Progenitor cell of endocrine pancreas (in vitro differentiated cells): ENCODE results near the gene PRKCD. TPM values are rescaled to one million over a fixed set of nuclear protein-coding genes. Genes with fewer than 3 reads are reported as not detected.

ENCODE experiments used
- DNase-seq: peaks from one replicate; pipeline ENCODE4 v3.0.0; 2021; ENCODE audit warnings: low spot score; ENCODE audit not compliant: unreplicated experiment
- H3K27ac Mint-ChIP-seq: 2 replicates; pipeline ENCODE4 v1.8.0; 2021; ENCODE audit warnings: mild to moderate bottlenecking, moderate library complexity, mixed read lengths
- H3K27me3 Mint-ChIP-seq: 2 replicates; pipeline ENCODE4 v1.8.0; 2021; ENCODE audit warnings: mixed read lengths
- H3K36me3 Mint-ChIP-seq: 2 replicates; pipeline ENCODE4 v1.8.0; 2022; ENCODE audit warnings: mixed read lengths; ENCODE audit not compliant: insufficient read depth
- H3K4me1 Mint-ChIP-seq: 2 replicates; pipeline ENCODE4 v1.8.0; 2021; ENCODE audit warnings: low read depth, mixed read lengths
- H3K4me3 Mint-ChIP-seq: 2 replicates; pipeline ENCODE4 v1.8.0; 2021; ENCODE audit warnings: low read depth, mild to moderate bottlenecking, moderate library complexity, mixed read lengths
- H3K9me3 Mint-ChIP-seq: 2 replicates; pipeline ENCODE4 v1.8.0; 2021; ENCODE audit warnings: low read depth, mixed read lengths
- CTCF ChIP-seq: fragments of 200-600 bp; sonication (generic); IDR thresholded peaks from one replicate; pipeline ENCODE4 v1.5.0; 2021; ENCODE audit warnings: antibody characterized with exemption, mild to moderate bottlenecking; ENCODE audit not compliant: unreplicated experiment
- total RNA-seq: library from RNA; stranded (reverse); gene quantifications from 2 replicates; pipeline ENCODE4 v1.2.1, GENCODE V29; 2021

PRKCD gene
- total RNA-seq, 1 donor from 2014 or later = 45.8 TPM

- no peak for DNase-seq
- Mint-ChIP-seq H3K9me3 (no peaks in the 10 kb centered on the region), H3K4me1 (peaks cover 28% of the 10 kb centered on the region), H3K36me3 (peaks cover 2% of the 10 kb centered on the region), H3K27me3 (no peaks in the 10 kb centered on the region), H3K27ac (peak overlapping the region; percentile 46), H3K4me3 (no peak overlapping the region)
- TF ChIP-seq CTCF = no peak
Observed at GRCh38 chr3:53170325-53171063, 9.5 kb downstream of the PRKCD start.

- H3K27ac Mint-ChIP-seq = peak overlapping the region; percentile 46
- no peak for DNase-seq
- no peaks in the 10 kb centered on the region for H3K9me3 Mint-ChIP-seq
- peaks cover 2% of the 10 kb centered on the region for H3K36me3 Mint-ChIP-seq
- no peak overlapping the region for H3K4me3 Mint-ChIP-seq
- H3K4me1 Mint-ChIP-seq = peaks cover 28% of the 10 kb centered on the region
- no peak for TF ChIP-seq CTCF
- no peaks in the 10 kb centered on the region for H3K27me3 Mint-ChIP-seq
Observed at GRCh38 chr3:53171064-53171418, 10.0 kb downstream of the PRKCD start.

- H3K4me1 Mint-ChIP-seq = peaks cover 28% of the 10 kb centered on the region
- no peak overlapping the region for H3K4me3 Mint-ChIP-seq
- H3K36me3 Mint-ChIP-seq = peaks cover 2% of the 10 kb centered on the region
- no peaks in the 10 kb centered on the region for H3K27me3 Mint-ChIP-seq
- no peak for TF ChIP-seq CTCF
- no peak for DNase-seq
- no peaks in the 10 kb centered on the region for H3K9me3 Mint-ChIP-seq
- H3K27ac Mint-ChIP-seq = peak overlapping the region; percentile 74
Observed at GRCh38 chr3:53171827-53172505, 11.0 kb downstream of the PRKCD start.

GRCh38 chr3:53173107-53173506 lies 12.1 kb downstream of the PRKCD start:
- Mint-ChIP-seq H3K27ac (no peak overlapping the region), H3K4me1 (peaks cover 25% of the 10 kb centered on the region), H3K36me3 (peaks cover 2% of the 10 kb centered on the region), H3K9me3 (no peaks in the 10 kb centered on the region), H3K27me3 (no peaks in the 10 kb centered on the region), H3K4me3 (no peak overlapping the region)
- no peak for DNase-seq
- TF ChIP-seq CTCF = no peak

- Mint-ChIP-seq H3K27me3 (no peaks in the 10 kb centered on the region), H3K4me3 (no peak overlapping the region), H3K36me3 (peaks cover 5% of the 10 kb centered on the region), H3K27ac (no peak overlapping the region), H3K9me3 (no peaks in the 10 kb centered on the region), H3K4me1 (peaks cover 15% of the 10 kb centered on the region)
- DNase-seq = no peak
- TF ChIP-seq CTCF = no peak
Observed at GRCh38 chr3:53174346-53175250, 13.6 kb downstream of the PRKCD start.
